SK-N-SH treated with all-trans-retinoic acid at 6 μM for 48 hours (cell line): ENCODE data around the gene LYPLA2.

Experiments used
- ARNTL ChIP-seq: fragments of 450-650 bp; formaldehyde crosslinking; IDR thresholded peaks from 2 replicates; pipeline ENCODE4 v1.5.0; 2020; ENCODE audit warnings: low read depth, mild to moderate bottlenecking, moderate library complexity, borderline replicate concordance
- RARB ChIP-seq: fragments of 250-450 bp; sonication (Bioruptor Pico); IDR thresholded peaks from 2 replicates; pipeline ENCODE4 v1.8.0; 2021; ENCODE audit warnings: mild to moderate bottlenecking, moderate library complexity
- TCF4 ChIP-seq: fragments of 250-450 bp; sonication (Bioruptor Pico); IDR thresholded peaks from 2 replicates; pipeline ENCODE4 v1.8.0; 2021; ENCODE audit warnings: mild to moderate bottlenecking, moderate library complexity, borderline replicate concordance

GRCh38 chr1:23752909-23753308, 38.0 kb upstream of the LYPLA2 start:
- TF ChIP-seq RARB (CRISPR knock-in tag) = no peak
- no peak for TF ChIP-seq TCF4 (CRISPR knock-in tag)
- no peak for TF ChIP-seq ARNTL
